HL-60 (cell line): ENCODE measurements around the gene SMIM1.

ENCODE experiments used
- DNase-seq, 2 experiments: peaks; one replicate each; pipeline ENCODE4 v3.0.0-alpha.2; 2010 to 2020; ENCODE audit warnings: low read depth in 1 of 2, low spot score in 1 of 2
- H3K27ac ChIP-seq: fragments of 250-450 bp; sonication (Bioruptor Pico); replicated peaks from 2 replicates; pipeline ENCODE4 v1.5.1; 2020; ENCODE audit warnings: mild to moderate bottlenecking, moderate library complexity
- H3K27me3 ChIP-seq: fragments of 250-450 bp; sonication (Bioruptor Pico); 2 replicates; pipeline ENCODE4 v1.5.1; 2021; ENCODE audit warnings: mild to moderate bottlenecking, moderate library complexity; ENCODE audit not compliant: insufficient read depth, poor library complexity, severe bottlenecking
- H3K4me3 ChIP-seq: replicated peaks from 2 replicates; pipeline ENCODE4 v1.5.1; 2011; ENCODE audit warnings: mild to moderate bottlenecking, control low read depth, low read length; ENCODE audit not compliant: insufficient read depth
- CTCF ChIP-seq: IDR thresholded peaks from one replicate; pipeline ENCODE4 v1.5.1; 2011; ENCODE audit warnings: low read length, control low read depth, inconsistent platforms; ENCODE audit not compliant: insufficient read depth
- GABPA ChIP-seq: IDR thresholded peaks from 2 replicates; pipeline ENCODE4 v1.6.1; 2012; ENCODE audit warnings: low read depth
- POLR2AphosphoS5 ChIP-seq: IDR thresholded peaks from 2 replicates; pipeline ENCODE4 v1.6.1; 2012; ENCODE audit warnings: low read depth
- REST ChIP-seq: IDR thresholded peaks from 2 replicates; pipeline ENCODE4 v1.6.1; 2012; ENCODE audit warnings: low read depth; ENCODE audit not compliant: insufficient replicate concordance
- SPI1 ChIP-seq: IDR thresholded peaks from 2 replicates; pipeline ENCODE4 v1.6.1; 2012; ENCODE audit warnings: low read depth, mild to moderate bottlenecking, borderline replicate concordance

Gene SMIM1

GRCh38 chr1:3817138-3817740 is 44.7 kb downstream of the SMIM1 start:
- no peak for DNase-seq
- no peaks in the 10 kb centered on the region for H3K27me3 ChIP-seq
- TF ChIP-seq SPI1 (no peak), CTCF (no peak), GABPA (no peak), REST (no peak), POLR2AphosphoS5 (no peak)
- no peak overlapping the region for H3K27ac ChIP-seq
- H3K4me3 ChIP-seq: no peak overlapping the region

GRCh38 chr1:3817821-3818597 is 45.5 kb downstream of the SMIM1 start:
- no peaks in the 10 kb centered on the region for H3K27me3 ChIP-seq
- no peak overlapping the region for H3K4me3 ChIP-seq
- TF ChIP-seq POLR2AphosphoS5 (no peak), SPI1 (no peak), GABPA (no peak), REST (no peak), CTCF (no peak)
- DNase-seq: no peak
- H3K27ac ChIP-seq: no peak overlapping the region

- H3K27ac ChIP-seq: no peak overlapping the region
- TF ChIP-seq GABPA: no peak
- TF ChIP-seq REST: no peak
- TF ChIP-seq SPI1: no peak
- no peak for TF ChIP-seq POLR2AphosphoS5
- no peak for DNase-seq
- H3K4me3 ChIP-seq: no peak overlapping the region
- H3K27me3 ChIP-seq: no peaks in the 10 kb centered on the region
Observed at GRCh38 chr1:3819771-3820200, 47.2 kb downstream of the SMIM1 start.
